HK-2 (cell line): Measurements from ENCODE around the gene LGSN.
"Not testable (repeated sequence)": the region's sequence is repeated elsewhere in the genome, so short reads cannot be mapped to it uniquely, and the experiment has no call there.

ENCODE experiments used
- DNase-seq: peaks from one replicate; pipeline ENCODE4 v3.0.0-alpha.2; 2018; ENCODE audit not compliant: unreplicated experiment

The LGSN gene, protein sequence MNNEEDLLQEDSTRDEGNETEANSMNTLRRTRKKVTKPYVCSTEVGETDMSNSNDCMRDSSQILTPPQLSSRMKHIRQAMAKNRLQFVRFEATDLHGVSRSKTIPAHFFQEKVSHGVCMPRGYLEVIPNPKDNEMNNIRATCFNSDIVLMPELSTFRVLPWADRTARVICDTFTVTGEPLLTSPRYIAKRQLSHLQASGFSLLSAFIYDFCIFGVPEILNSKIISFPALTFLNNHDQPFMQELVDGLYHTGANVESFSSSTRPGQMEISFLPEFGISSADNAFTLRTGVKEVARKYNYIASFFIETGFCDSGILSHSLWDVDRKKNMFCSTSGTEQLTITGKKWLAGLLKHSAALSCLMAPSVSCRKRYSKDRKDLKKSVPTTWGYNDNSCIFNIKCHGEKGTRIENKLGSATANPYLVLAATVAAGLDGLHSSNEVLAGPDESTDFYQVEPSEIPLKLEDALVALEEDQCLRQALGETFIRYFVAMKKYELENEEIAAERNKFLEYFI

GRCh38 chr6:63319939-63320338 is at the start of gene LGSN:
Gene LGSN, minus strand, starts transcription at chr6:63319983. Its CDS starts 40 bp downstream, at chr6:63319943.
- DNase-seq, result no peak

- no peak for DNase-seq
Measured at GRCh38 chr6:63368347-63368746, 48.6 kb upstream of the LGSN start.

DNA sequence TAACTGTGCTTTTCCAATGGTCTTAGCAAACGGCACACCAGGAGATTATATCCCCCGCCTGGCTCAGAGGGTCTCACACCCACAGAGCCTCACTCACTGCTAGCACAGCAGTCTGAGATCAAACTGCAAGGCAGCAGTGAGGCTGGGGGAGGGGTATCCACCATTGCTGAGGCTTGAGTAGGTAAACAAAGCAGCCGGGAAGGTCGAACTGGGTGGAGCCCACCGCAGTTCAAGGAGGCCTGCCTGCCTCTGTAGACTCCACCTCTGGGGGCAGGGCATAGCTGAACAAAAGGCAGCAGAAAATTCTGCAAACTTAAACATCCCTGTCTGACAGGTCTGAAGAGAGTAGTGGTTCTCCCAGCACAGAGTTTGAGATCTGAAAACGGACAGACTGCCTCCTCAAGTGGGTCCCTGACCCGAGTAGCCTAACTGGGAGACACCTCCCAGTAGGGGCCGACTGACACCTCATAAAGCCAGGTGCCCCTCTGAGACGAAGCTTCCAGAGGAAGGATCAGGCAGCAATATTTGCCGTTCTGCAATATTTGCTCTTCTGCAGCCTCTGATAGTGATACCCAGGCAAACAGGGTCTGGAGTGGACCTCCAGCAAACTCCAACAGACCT is 42.8 kb upstream of the LGSN start:
- DNase-seq, result not testable (repeated sequence)

DNA sequence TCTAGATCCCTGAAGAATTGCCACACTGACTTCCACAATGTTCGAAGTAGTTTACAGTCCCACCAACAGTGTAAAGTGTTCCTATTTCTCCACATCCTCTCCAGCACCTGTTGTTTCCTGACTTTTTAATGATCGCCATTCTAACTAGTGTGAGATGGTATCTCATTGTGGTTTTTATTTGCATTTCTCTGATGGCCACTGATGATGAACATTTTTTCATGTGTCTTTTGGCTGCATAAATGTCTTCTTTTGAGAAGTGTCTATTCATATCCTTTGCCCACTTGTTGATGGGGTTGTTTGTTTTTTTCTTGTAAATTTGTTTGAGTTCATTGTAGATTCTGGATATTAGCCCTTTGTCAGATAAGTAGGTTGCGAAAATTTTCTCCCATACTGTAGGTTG is 37.6 kb upstream of the LGSN start:
- DNase-seq, result not testable (repeated sequence)

DNA sequence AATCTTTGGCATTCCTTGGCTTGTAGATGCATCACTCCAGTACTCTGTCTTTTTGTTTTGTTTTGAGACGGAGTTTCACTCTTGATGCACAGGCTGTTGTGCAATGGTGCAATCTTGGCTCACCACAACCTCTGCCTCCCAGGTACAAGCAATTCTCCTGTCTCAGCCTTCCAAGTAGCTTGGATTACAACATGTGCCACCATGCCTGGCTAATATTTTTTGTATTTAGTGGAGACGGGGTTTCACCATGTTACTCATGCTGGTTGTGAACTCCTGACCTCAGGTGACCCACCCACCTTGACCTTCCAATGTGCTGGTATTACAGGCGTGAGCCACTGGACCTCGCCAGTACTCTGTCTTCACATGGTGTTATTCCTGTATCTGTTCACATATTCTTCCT is 35.8 kb upstream of the LGSN start:
- no peak for DNase-seq

GRCh38 chr6:63353286-63353630 is 33.5 kb upstream of the LGSN start:
- DNase-seq, result no peak

DNA sequence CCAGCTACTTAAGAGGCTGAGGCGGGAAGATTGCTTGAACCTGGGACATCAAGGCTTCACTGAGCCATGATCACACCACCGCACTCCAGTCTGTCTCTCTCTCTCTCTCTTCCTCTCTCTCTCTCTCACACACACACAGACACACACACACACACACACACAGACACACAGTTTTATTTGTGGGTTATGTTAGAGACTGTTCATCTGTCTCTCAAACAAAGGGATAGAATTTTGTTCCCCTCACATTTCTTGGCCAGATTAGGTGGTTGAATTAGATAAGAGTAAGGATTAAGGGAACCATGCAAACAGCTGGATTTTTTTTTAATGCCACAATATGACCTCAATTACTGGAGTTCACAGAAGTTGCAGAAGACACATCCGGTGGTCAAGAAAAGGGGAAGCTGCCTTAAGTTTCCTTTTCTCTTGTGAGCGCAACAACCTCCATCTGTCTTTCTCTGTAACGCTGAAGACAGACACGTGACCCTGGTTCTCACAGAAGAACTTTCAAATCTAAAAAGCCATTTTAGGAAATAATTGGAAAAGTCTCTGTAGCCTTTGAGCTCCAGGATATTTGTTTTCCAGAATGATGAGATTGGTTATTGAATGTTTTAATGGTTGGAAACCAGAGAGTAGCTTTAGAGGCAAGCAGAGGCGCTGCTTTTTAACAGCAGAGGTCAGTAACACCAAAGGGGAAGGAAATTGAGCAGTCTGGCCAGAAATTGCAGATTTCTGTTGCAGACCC is 32.9 kb upstream of the LGSN start:
- peak; percentile 20 for DNase-seq

DNA sequence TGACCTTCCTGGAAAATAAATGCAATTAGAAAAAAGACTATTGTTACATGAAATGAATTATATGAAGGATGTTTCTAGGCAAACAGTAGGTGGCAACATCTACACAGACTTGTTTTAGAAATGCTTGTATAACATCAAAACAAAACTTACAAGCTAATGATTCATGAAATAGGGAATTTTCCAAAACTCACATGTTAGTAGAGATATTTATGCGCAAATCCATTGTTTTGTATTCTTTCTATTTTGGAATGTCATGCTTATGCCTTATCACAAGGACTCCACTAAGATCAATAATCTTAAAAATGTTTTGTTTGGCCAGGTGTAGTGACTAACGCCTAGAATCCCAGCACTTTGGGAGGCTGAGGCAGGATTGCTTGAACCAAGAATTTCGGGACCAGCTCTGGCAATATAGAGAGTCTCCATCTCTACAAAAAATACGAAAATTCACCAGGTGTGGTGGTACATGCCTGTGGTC is 32.3 kb upstream of the LGSN start:
- DNase-seq, result no peak

GRCh38 chr6:63349401-63349800 is 29.6 kb upstream of the LGSN start:
- DNase-seq, result no peak

DNA sequence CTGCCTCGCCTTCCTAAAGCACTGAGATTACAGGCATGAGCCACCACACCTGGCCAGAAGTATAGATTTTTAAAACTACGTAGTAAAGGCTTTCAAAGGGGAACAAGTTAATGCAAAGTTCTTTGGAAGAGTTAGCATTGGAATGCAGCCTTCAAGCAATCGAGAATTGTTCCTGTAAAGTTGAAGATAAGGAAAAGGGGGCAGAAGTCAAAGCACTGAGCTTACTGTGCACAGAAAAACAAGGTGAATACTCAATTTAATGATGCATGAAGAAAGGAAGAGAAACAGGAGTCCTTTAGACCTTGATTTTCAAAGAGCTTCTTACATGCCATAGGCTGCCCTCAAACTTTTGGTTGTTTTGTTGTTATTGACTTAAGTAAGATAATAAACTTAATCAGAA is 29.1 kb upstream of the LGSN start:
- DNase-seq, result no peak

DNA sequence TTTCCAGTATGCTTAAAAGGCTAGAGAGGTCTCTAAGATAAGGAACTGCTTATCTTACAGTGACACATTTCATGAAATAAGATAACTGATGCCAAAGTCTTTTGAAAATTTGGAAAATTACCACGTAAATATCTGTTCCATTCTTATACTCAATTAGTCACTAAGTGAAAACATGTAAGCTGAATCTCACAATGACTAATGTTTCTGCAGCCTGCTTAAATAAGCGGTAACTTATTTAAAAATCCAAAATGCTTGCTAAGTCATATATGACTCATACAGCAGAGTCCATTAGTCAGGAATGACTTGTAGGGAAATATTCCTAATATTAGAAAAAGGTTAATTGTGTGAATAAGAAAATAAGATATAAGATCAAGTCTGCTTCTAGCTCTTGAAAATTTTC is 27.8 kb upstream of the LGSN start:
- no peak for DNase-seq

DNA sequence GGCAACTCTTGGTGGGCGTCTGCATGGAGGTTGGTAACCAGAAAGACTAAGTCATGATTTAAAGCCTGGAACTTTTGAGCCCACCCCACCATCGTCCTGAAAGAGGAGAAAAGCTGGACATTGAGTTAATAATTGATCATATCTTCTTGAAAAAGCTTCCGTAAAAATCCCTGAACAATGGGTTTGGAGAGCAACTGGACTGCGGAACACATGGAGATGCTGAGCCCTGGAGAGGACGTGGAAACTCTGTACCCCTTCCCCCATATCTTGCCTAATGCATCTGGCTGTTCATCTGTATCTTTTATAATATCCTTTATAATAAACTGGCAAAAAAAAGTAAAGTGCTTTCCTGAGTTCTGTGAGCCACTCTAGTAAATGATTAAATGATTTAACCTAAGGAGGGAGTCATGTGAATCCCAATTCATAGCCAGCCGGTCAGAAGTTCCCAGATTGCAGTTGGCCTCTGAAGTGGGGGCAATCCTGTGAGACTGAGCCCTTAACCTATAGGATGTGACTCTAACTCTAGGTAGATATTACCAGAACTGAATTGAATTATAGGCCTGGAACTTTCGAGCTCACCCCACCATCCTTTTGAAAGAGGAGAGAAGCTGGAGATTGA is 26.5 kb upstream of the LGSN start:
- peak; percentile 34 for DNase-seq

- DNase-seq, result no peak
Measured at GRCh38 chr6:63340351-63340750, 20.6 kb upstream of the LGSN start.

- not testable (repeated sequence) for DNase-seq
Measured at GRCh38 chr6:63334652-63335051, 14.9 kb upstream of the LGSN start.

GRCh38 chr6:63333440-63333839 is 13.7 kb upstream of the LGSN start:
- no peak for DNase-seq

- DNase-seq, result not testable (repeated sequence)
Measured at GRCh38 chr6:63326630-63327029, 6.8 kb upstream of the LGSN start.

- no peak for DNase-seq
Measured at GRCh38 chr6:63322981-63323380, 3.2 kb upstream of the LGSN start.

DNA sequence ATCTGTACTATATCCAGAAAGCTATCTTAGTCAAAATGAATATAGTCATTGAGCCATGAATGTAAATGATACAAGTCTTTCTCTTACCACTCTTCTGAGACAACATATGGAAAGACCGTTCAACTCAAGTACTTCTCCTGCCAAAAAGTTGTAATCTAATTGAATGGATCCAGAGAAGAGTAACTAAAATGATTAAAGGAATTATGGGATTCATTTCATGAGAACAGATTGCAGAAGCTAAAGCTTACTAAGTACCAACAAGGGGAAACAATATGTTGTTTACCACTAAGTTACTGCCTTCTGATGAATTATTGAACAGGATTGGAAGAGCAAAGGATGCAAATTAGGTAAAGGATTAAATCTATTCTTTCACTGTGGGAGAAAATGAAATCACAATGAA is 2.0 kb upstream of the LGSN start:
- no peak for DNase-seq

GRCh38 chr6:63317641-63318040 is 2.1 kb downstream of the LGSN start:
- DNase-seq, result no peak

- no peak for DNase-seq
Measured at GRCh38 chr6:63316113-63316512, 3.7 kb downstream of the LGSN start.

- no peak for DNase-seq
Measured at GRCh38 chr6:63313111-63313510, 6.7 kb downstream of the LGSN start.
